Vagina (tissue), 2 donors: ENCODE measurements around the gene UNC79.

ENCODE experiments used
- CTCF ChIP-seq, 3 experiments: fragments of 450-650 bp in 2 of 3; fragments of 200-600 bp in 1 of 3; sonication (generic) in 1 of 3; IDR thresholded peaks; one replicate each; pipeline ENCODE4 v1.5.1; 2017 to 2019; ENCODE audit warnings: antibody characterized with exemption in 3 of 3, mild to moderate bottlenecking in 2 of 3, moderate library complexity in 2 of 3
- POLR2A ChIP-seq, 2 donors: fragments of 450-650 bp; IDR thresholded peaks; one replicate each; pipeline ENCODE4 v1.6.1; 2017; ENCODE audit warnings: antibody characterized with exemption in 2 of 2, mild to moderate bottlenecking in 2 of 2, moderate library complexity in 2 of 2

GRCh38 chr14:93543766-93544165 is 113.0 kb downstream of the UNC79 start:
- TF ChIP-seq CTCF (IDR thresholded peaks at IDR 0.05) = no peak
- TF ChIP-seq POLR2A (IDR thresholded peaks at IDR 0.05) = no peak
